Kidney epithelial cell (primary cell): ENCODE data around the gene TEX101. TPM values are rescaled to one million over a fixed set of nuclear protein-coding genes. Genes with fewer than 3 reads are reported as not detected.
"Not testable (repeated sequence)": the region's sequence is repeated elsewhere in the genome, so short reads cannot be mapped to it uniquely, and the experiment has no call there.

Experiments
- DNase-seq: peaks from one replicate; pipeline ENCODE4 v3.0.0-alpha.2; 2010; ENCODE audit warnings: low read depth
- H3K27me3 ChIP-seq: 2 replicates; pipeline ENCODE4 v1.6.0; 2011; ENCODE audit warnings: low read length; ENCODE audit not compliant: control insufficient read depth, insufficient read depth
- H3K36me3 ChIP-seq: 2 replicates; pipeline ENCODE4 v1.5.1; 2011; ENCODE audit warnings: low read length; ENCODE audit not compliant: control insufficient read depth, insufficient read depth
- H3K4me3 ChIP-seq: 2 replicates; pipeline ENCODE4 v1.5.1; 2011; ENCODE audit warnings: low read depth, mild to moderate bottlenecking, control low read depth, low read length
- total RNA-seq: library from RNA; depleted of rRNA; stranded (reverse); fragments of >200 nt; gene quantifications from 2 replicates; pipeline ENCODE4 v1.2.3, GENCODE V29; 2015
- TF ChIP-seq, protein P1 (sequence below): IDR thresholded peaks from 2 replicates; pipeline ENCODE4 v1.5.1; 2011; ENCODE audit warnings: mild to moderate bottlenecking, moderate library complexity, low read length, control low read depth, inconsistent platforms; ENCODE audit not compliant: insufficient read depth, poor library complexity, severe bottlenecking

TEX101 gene
- total RNA-seq, 1 donor from 2014 or later = not detected

DNA sequence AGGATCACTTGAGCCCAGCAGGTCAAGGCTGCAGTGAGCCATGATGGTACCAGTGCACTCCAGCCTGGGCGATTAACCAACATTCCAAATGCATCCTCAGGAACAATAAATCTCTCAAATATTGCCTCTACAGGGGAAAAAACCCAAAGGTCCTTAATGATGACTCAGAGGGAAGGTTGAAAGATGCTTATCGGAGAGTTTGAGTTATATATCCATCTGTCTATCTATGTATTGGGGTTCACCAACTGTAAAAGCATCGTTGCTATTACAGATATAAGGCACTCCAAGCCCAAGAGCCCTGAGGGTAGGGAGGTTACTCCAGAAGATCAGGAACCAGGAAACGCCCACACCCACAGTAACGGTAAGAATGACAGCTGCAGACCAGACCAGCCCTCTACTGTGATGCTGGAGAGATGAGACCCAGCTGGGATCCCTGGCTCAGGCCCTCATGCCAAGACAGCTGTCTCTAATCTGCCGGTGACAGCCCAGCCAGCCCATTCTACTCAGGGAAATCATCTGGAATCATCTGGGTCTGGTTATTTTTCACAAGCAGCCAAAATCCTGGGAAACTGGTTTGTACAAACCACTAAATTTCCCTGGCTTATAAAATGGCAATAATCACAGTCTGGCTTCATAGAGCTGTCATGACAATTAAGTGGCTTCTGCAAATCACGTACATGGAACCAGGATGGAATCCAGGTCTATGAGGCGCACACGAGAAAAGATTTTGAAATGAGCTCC is 23.8 kb downstream of the TEX101 start:
- TF ChIP-seq, protein P1, sequence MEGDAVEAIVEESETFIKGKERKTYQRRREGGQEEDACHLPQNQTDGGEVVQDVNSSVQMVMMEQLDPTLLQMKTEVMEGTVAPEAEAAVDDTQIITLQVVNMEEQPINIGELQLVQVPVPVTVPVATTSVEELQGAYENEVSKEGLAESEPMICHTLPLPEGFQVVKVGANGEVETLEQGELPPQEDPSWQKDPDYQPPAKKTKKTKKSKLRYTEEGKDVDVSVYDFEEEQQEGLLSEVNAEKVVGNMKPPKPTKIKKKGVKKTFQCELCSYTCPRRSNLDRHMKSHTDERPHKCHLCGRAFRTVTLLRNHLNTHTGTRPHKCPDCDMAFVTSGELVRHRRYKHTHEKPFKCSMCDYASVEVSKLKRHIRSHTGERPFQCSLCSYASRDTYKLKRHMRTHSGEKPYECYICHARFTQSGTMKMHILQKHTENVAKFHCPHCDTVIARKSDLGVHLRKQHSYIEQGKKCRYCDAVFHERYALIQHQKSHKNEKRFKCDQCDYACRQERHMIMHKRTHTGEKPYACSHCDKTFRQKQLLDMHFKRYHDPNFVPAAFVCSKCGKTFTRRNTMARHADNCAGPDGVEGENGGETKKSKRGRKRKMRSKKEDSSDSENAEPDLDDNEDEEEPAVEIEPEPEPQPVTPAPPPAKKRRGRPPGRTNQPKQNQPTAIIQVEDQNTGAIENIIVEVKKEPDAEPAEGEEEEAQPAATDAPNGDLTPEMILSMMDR = no peak
- Histone ChIP-seq H3K4me3 (no peak overlapping the region), H3K27me3 (no peaks in the 10 kb centered on the region), H3K36me3 (no peaks in the 10 kb centered on the region)
- no peak for DNase-seq

DNA sequence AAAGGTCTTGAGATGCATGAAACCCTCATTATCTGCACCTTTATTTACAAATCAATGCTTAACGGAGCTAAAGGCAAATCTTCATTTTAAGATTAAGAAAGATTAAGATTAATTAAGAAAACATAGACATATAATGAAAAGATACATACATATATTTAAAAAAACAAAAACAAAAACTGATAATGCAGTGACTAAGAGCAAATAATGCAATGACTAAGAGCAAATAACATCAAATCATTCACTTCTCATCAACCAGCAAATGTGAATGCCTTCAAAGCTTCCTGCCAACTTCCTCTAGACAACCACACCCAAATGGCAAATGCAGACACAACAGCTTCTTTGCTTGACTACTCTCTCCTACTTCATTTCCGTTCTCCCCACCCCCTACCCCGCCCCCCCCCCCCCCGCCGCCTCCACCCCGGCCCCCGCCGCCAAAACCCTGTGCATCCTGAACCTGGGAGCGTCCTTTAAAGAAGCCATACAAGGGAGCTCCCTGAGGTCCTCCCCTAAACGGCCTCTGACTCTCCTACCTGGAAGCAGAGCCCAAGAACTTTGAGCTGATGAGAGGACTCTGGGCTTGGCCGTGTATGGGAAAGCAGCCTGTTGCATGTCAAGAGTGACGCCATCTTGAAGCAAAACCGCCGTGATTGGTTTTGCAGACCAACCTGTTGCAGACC is 24.5 kb downstream of the TEX101 start:
- no peak for DNase-seq
- Histone ChIP-seq H3K27me3 (no peaks in the 10 kb centered on the region), H3K36me3 (no peaks in the 10 kb centered on the region), H3K4me3 (no peak overlapping the region)
- TF ChIP-seq, protein P1 = no peak

DNA sequence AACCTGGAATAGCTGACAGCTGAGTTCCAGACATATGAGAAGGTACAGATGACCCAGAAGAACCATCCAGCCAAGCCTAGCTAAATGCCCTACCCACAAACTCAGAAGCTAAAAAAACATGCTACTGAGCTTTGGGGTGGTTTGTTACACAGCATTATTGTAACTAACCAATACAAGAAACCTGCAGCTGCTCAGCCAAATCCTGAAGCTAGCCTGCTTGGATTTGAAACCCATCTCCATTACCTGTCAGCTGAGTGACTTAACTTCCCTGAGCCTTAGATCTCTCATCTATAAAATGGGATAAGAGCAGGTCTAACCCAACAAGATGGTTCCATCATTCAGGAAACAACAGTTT is 25.0 kb downstream of the TEX101 start:
- Histone ChIP-seq H3K4me3 (no peak overlapping the region), H3K36me3 (no peaks in the 10 kb centered on the region), H3K27me3 (no peaks in the 10 kb centered on the region)
- no peak for DNase-seq
- TF ChIP-seq, protein P1 = no peak

DNA sequence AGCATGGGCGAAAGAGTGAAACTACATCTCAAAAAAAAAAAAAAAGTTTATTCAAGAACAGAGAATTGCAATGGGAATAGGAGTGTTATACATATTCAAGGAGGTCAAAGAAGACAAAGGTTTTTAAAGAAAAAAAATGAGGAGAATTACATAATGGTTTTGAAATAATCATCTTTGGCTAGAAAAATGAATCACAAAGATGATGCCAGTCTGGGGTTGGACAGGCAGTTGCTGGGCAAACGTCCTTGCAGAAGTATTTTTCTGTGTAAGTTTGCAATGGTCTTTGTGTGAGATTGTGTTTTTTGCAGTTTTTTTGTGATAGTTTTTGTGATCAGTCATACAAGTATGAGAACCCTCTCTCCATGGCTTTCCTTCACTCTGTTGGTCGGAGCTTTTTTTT is 27.0 kb downstream of the TEX101 start:
- no peak for DNase-seq
- Histone ChIP-seq H3K4me3 (no peak overlapping the region), H3K36me3 (no peaks in the 10 kb centered on the region), H3K27me3 (no peaks in the 10 kb centered on the region)
- TF ChIP-seq, protein P1 = no peak

DNA sequence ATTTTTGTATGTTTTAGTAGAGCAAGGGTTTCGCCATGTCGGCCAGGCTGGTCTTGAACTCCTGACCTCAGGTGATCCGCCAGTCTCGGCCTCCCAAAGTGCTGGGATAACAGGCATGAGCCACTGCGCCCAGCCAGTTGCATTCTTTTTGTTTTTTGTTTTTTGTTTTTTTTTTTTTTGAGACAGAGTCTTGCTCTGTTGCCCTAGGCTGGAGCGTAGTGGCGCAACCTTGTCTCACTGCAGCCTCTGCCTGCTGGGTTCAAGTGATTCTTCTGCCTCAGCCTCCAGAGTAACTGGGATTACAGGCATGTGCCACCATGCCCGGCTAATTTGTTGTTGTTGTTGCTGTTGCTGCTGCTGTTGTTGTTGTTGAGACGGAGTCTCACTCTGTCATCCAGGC is 29.4 kb downstream of the TEX101 start:
- H3K36me3 ChIP-seq, H3K27me3 ChIP-seq, H3K4me3 ChIP-seq, DNase-seq: not testable (repeated sequence)

DNA sequence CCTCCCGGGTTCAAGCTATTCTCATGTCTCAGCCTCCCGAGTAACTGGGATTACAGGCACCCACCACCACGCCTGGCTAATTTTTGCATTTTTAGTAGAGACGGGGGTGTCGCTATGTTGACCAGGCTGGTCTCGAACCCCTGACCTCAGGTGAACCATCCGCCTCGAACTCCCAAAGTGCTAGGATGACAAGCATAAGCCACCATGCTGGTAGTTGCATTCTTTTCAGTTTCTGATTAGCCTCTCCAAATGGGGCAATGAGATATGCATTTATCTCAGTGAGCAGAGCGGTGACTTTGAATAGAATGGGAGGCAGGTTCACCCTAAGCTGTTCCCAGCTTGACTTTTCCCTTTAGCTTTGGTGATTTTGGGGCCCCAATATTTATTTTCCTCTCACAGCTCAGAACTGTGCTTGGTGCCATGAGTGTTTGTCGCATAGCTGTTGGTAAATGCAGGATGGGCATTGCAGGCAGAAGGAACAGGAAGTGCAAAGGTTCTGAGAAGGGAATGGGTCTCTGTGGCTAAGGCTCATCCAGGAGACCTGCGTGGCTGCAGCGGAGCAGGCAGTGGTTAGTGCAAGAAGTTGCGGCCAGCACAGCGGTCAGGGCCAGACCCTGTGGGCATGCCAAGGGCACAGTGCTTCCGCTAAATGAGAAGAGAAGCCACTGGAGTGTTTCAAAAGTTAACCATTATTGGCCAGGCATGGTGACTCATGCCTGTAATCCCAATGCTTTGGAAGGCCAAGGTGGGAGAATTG is 30.0 kb downstream of the TEX101 start:
- TF ChIP-seq, protein P1 = no peak
- H3K36me3 ChIP-seq = no peaks in the 10 kb centered on the region
- no peaks in the 10 kb centered on the region for H3K27me3 ChIP-seq
- no peak overlapping the region for H3K4me3 ChIP-seq
- DNase-seq = no peak
